NCI-H1048 (cell line): ENCODE data around the gene SCN7A.
"Not testable (repeated sequence)": the region's sequence is repeated elsewhere in the genome, so short reads cannot be mapped to it uniquely, and the experiment has no call there.

Source experiments
- DNase-seq: peaks from one replicate; lab custom pipeline; 2025; lab: John Stamatoyannopoulos, UW

SCN7A gene

GRCh38 chr2:166454006-166454595 lies 39.9 kb downstream of the SCN7A start:
- no peak for DNase-seq

- DNase-seq = no peak
Measured at GRCh38 chr2:166451468-166451867, 42.6 kb downstream of the SCN7A start.

- no peak for DNase-seq
Measured at GRCh38 chr2:166449439-166449838, 44.6 kb downstream of the SCN7A start.

GRCh38 chr2:166448106-166448505 lies 45.9 kb downstream of the SCN7A start:
- DNase-seq = no peak

- no peak for DNase-seq
Measured at GRCh38 chr2:166444306-166444705, 49.7 kb downstream of the SCN7A start.

- DNase-seq = no peak
Measured at GRCh38 chr2:166440313-166440712, 53.7 kb downstream of the SCN7A start.

GRCh38 chr2:166439078-166439477 lies 55.0 kb downstream of the SCN7A start:
- no peak for DNase-seq

- no peak for DNase-seq
Measured at GRCh38 chr2:166436976-166437375, 57.1 kb downstream of the SCN7A start.

GRCh38 chr2:166436189-166436588 lies 57.9 kb downstream of the SCN7A start:
- DNase-seq = no peak

GRCh38 chr2:166434491-166434890 lies 59.6 kb downstream of the SCN7A start:
- no peak for DNase-seq

GRCh38 chr2:166433457-166433856 lies 60.6 kb downstream of the SCN7A start:
- DNase-seq = no peak

- no peak for DNase-seq
Measured at GRCh38 chr2:166432331-166432730, 61.7 kb downstream of the SCN7A start.

GRCh38 chr2:166424841-166425240 lies 69.2 kb downstream of the SCN7A start:
- no peak for DNase-seq

GRCh38 chr2:166419616-166419934 lies 74.5 kb downstream of the SCN7A start:
- DNase-seq = no peak

GRCh38 chr2:166418853-166419615 lies 75.0 kb downstream of the SCN7A start:
- DNase-seq = no peak

GRCh38 chr2:166417669-166418068 lies 76.4 kb downstream of the SCN7A start:
- DNase-seq = peak; percentile 3

GRCh38 chr2:166413255-166413654 lies 80.8 kb downstream of the SCN7A start:
- DNase-seq = no peak

GRCh38 chr2:166411473-166412230 lies 82.4 kb downstream of the SCN7A start:
- DNase-seq = no peak

GRCh38 chr2:166410828-166411472 lies 83.1 kb downstream of the SCN7A start:
- DNase-seq = no peak

GRCh38 chr2:166407746-166408145 lies 86.3 kb downstream of the SCN7A start:
- DNase-seq = not testable (repeated sequence)

- no peak for DNase-seq
Measured at GRCh38 chr2:166406374-166406773, 87.7 kb downstream of the SCN7A start.

GRCh38 chr2:166405569-166405926 lies 88.5 kb downstream of the SCN7A start:
- DNase-seq = no peak
